UCSD-AML1 (cell line): ENCODE data around the gene CD300A.
"Not testable (repeated sequence)": the region's sequence is repeated elsewhere in the genome, so short reads cannot be mapped to it uniquely, and the experiment has no call there.

Experiments used
- DNase-seq: peaks from one replicate; lab custom pipeline; 2025; ENCODE audit not compliant: unreplicated experiment; lab: John Stamatoyannopoulos, UW

Gene CD300A

DNA sequence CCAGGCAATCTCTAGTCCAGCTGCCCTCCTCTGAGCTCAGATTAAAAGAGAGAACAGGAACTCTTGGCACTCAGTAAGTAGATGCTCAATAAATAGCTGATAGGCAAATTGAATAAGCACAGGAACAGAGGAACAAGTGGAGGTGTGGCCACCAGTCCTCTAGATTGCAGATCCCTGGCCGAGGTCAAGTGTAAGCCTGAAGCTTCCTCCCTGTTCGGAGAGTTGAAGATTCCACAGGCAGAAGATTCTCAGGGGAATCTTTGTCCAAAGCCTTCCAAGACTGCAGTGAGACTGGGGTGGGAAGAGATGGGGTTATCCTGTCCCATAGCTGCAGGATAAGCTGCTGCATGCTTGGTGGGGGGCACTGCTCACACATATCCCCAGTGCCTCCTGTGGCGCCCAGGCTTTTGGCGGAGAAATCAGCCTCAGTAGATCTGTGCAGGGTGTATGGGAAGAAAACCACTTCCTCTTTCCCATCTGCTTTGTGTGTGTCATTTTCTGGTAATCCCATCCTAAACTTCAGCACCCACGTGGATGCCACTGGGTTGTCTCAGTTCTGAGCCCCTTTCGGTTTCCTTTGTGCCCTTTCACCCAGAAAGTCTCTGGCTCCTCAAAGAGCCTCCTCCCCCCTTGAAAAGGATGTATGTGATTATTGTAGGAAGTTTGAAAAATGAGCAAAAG, 12.1 kb downstream of the CD300A start:
- peak; percentile 30 for DNase-seq

DNA sequence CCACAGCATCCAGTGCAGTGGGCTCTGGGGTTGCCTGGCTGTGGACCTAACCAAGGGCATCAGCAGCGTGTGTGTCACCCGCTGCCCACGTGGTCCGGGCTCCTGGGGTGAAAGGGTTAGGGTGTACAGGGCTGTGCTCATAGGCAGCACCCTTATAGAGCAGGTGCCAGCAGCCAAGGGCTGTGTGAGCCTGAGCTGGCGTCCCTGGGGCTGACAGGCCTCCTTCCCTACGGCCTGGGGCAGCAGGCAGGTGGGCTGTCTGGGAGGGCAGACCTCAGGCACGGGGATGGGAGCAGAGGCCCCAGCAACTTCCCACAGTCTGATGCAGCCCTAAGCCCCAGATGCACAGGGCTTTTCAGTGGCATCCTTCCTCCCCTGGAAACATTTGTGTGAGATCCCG, 13.9 kb downstream of the CD300A start:
- DNase-seq, result no peak

DNA sequence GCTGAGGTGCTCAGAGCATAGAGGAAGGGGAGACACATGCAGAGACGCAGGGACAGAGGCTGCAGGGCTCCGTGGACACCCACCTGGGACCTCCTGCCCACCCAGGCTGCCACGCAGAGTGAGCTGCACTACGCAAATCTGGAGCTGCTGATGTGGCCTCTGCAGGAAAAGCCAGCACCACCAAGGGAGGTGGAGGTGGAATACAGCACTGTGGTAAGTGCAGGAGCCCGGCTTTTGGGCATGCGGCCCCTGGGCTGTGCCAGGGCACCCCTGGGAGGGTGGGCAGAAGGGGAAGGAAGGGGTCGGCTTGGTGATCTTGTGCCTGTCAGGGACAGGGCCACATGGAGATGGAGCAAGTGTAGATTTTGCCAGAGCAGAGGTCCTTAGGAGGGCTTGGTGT, 15.2 kb downstream of the CD300A start:
- DNase-seq, result no peak

DNA sequence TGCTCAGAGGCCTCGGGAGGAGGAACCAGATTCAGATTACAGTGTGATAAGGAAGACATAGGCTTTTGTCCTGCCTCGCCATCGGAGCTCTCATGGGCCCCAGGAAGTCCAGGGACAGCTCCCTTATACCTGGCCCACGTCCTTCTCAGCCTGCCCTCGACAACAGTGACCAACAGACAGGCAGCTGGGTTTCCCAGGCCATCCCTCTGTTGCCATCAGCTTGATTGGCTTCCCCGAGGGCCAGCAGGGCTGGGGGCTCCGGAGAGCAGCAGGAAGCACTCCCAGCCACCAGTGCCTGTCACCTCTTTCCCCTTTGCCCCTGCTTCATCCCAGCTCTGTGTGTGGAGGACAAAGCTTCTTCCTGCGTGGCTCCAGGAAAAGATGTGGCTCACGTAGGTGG, 17.6 kb downstream of the CD300A start:
- no peak for DNase-seq

DNA sequence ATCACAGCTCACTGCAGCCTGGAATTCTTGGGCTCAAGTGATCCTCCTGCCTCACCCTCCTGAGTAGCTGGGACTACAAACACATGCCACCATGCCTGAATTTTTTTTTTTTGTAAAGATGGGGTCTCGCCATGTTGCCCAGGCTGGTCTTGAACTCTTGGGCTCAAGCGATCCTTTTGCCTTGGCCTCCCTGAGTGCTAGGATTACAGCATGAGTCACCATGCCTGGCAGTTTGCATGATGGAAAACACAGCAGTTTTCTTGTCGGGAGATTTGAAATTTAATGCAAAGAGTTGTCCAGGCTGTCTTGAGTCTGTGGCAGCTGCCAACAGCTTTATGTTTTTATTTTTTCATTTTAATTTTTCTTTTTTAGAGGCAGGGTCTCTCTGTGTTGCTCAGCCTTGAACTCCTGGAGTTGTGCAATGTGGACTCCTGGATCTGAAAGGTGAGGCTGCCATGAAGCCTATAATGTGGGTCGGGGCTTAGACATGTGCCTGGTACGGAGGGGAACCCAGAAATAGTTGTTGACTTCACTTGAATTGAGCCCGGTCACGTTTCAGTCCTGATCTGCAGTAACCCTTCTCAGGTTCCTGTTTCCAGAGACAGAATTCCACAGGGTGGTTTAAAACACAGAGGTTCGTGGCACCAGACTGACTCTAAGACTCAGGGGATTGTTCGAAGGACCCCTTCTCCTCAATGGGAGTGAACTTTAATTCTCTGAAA, 18.7 kb downstream of the CD300A start:
- no peak for DNase-seq

DNA sequence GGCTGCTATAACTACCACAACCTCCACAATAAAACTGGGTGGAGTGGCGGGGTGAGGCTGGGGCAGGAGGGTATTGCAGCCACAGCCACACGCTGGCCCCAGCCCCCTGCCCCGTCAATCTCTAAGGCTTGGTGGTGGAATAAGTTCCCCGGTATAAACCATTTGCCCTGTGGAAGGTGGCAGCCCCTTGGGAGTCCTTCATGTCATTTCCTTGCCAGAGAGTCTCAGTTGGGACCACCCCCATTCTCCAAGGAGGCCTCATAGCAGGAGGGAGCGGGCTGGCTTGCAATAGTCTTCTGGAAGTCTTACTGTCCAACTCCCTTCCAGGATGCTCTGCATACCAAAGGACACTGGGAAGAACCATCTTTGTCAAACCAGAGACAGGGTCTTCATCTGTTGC, 19.4 kb downstream of the CD300A start:
- DNase-seq, result no peak

DNA sequence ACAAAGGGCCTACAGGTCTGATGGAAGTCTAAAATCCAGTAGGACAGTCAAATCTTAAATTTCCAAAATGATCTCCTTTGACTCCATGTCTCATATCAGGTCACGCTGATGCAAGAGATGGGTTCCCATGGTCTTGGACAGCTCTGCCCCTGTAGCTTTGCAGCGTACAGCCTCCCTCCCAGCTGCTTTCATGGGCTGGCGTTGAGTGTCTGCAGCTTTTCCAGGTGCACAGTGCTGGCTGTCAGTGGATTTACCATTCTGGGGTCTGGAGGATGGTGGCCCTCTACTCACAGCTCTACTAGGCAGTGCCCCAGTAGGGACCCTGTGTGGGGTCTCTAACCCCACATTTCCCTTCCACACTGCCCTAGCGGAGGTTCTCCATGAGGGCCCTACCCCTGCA, 21.8 kb downstream of the CD300A start:
- DNase-seq, result not testable (repeated sequence)

DNA sequence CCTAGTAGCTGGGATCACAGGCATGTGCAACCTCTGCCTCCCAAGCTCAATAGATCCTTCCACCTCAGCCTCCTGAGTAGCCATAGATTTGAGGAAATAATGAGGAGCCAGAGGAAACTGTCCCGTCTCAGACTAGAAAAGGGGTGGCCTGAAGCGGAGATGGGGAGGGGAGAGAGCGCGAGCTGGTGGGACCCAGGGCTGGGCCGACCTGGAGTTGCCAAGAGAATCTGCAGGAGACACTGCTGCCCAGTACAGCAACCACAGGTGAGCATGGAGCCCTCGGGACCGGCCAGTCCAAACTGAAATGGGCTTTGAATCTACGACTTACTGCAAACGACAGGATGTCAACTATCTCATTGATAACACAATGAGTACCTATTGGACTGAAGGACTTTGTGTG, 24.3 kb downstream of the CD300A start:
- no peak for DNase-seq

DNA sequence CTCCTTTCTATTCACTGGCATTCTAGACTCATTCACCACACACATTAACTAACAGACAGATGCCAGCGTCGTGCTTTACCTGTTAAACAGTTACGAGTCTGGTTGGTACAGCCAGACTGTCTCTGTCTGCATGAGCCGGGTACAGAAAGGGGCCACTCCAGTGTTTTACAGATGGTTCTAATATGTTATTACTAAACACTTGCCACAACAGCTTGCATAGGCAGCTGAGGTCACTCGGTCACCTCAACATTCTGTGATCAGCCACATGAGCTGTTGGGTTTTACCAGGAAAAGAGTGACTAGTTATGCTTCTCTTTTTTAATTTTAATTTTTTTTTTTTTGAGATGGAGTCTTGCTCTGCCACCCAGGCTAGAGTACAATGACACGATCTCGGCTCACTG, 25.2 kb downstream of the CD300A start:
- no peak for DNase-seq

DNA sequence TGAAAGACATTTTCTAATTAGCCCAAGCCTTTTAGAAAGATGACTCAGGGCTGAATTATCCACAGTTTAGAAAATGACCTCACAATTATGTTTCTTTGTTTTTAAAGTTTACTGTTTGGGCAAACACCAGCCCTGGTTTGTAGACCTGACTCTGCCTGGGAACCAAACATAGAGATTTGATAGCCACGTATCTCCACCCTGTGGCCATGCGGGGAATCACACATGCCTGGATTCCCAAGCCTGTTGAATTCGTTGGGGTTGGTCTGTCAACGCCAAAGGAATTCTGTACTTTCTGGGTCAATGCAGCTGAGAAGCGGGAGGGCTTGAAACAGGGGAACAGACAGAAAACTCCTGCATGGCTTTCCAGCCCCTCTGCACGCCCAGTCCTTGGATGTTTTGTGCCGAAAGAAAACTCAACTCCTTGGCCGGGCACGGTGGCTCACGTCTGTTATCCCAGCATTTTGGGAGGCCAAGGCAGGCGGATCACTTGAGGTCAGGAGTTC, 26.9 kb downstream of the CD300A start:
- DNase-seq, result peak; percentile 72

DNA sequence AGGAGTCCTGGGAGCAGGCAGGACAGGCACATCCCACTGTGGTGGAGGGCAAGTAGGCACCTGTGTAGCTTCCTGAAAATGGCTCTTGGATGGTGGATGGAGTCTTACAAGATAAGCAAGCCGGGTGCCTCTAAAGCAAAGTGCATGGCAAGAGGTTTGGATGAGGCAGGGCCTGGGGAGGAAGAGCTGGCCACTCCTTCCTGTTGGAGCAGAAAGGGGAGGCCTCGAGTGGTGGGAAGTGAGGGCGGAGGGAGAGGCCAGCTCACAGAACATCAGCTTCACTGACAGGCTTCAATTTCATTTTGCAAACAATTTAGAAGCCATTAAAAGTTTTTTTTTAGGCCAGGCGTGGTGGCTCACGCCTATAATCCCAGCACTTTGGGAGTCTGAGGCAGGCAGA, 31.0 kb downstream of the CD300A start:
- DNase-seq, result peak; percentile 38

DNA sequence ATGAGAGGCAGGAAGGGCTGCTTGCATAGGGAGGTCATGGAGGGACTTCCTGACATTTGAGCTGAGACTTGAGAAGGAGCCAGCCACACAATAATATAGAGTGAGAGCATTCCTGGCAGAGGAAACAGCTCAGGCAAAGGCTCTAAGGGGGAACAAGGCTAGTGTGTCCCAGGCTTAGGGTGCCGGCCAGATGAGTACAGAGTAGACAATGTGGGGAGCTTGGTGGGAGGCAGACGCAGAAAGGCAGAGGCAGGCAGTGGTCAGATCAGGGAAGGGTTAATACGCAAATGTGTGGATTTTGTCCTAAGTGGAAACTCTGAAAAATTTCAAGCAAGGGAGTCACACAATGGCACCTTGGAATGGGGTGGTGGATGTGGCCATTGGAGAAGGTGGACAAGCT, 33.6 kb downstream of the CD300A start:
- no peak for DNase-seq

DNA sequence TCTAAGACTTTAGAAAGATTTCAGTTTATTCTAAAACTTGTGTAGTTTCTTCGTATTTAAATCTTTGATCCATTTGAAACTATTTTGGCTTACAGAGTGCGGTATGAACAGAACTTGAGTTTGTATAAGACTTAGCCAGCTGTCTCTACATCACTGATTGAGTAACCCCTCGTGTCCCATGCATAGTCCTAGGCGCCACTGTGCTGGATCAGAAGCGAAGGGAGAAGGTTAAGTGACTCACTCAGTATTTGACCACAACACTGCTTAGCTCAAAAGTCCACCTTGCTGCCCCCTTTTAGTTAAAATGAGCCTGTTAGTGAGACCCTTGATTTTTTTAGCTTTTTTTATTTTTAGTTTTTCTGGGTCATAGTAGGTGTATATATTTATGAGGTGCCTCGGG, 36.4 kb downstream of the CD300A start:
- DNase-seq, result no peak

DNA sequence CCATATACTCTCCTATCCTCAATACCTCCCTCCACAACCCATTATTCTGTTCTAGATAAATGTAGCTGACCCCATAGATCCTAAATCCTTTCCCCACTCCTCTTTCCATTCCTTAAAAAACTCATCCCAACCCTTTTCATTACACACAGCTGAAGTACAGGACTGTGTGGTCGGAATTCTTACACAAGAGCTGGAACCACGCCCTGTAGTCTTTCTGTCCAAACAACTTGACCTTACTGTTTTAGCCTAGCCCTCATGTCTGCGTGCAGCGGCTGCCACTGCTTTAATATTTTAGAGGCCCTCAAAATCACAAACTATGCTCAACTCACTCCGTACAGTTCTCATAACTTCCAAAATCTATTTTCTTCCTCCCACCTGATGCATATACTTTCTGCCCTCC, 37.5 kb downstream of the CD300A start:
- not testable (repeated sequence) for DNase-seq

DNA sequence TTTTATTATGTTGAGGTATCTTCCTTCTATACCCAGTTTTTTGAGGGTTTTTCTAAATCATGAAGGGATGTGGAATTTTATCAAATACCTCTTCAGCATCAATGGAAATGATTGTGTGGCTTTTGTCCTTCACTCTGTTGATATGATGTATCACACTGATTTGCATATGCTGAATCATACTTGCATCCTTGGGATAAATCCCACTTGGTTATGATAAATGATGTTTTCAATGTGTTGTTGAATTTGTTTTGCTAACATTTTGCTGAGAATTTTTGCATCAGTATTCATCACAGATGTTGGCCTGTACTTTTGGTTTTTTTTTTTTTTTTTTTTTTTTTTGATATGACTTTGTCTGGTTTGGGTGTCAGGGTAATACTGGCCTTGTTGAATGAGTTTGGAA, 41.7 kb downstream of the CD300A start:
- no peak for DNase-seq

DNA sequence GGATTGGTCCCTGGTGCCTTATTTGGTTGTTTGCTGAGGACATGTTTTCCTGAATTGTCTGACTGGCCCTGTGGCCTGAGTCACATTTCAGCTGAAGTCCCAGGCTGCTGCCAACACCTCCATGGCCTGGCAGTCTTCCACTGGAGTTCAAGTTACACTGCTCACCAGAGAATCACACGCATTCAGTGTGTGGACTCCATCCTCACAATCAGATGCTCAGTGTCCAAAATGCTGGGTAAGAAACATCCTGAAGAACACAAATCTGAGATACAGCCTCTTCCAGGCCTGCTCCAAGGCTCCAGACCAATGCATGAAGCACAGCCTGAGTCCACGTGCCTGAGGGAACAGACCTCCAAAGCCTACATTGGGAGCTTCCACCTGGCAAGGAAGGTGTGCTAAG, 45.6 kb downstream of the CD300A start:
- DNase-seq, result no peak

DNA sequence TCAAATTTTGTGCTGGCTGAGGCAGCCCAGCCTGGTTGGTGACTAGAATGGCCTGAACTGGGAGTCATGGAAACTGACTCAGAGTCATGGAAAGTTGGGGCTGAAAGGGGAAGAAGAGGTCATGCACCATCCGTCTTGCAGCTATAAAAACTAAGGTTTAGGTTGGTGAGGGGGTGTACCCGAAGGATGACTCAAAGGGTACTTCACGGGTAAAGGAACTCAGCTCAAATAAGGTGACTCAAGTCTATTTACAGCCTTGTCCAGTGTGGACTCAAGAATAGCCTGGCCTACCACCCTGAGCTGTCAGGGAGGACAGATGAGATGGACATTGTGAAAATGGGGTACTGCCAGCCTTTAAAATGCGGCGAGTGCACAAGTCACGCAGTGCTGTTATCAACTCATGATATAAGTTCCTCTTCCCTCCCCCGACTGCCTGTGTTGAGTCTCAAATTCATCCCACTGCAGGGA, 46.2 kb downstream of the CD300A start:
- DNase-seq, result peak; percentile 56

DNA sequence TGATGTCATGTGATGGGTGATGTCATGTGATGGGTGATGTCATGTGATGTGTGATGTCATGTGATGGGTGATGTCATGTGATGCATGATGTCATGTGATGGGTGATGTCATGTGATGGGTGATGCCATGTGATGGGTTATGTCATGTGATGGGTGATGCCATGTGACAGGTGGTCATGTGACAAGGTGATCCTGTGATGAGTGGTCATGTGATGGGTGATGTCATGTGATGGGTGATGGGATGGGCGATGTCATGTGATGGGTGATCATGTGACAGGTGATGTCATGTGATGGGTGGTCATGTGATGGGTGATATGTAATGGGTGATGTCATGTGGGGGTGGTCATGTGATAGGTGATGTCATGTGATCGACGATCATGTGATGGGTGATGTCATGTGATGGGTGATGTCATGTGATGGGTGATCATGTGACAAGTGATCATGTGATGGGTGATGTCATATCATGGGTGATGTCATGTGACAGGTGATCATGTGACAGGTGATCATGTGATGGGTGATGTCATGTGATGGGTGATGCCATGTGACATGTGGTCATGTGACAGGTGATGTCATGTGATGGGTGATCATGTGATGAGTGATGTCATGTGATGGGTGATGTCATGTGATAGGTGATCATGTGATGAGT, 47.7 kb downstream of the CD300A start:
- DNase-seq, result no peak

DNA sequence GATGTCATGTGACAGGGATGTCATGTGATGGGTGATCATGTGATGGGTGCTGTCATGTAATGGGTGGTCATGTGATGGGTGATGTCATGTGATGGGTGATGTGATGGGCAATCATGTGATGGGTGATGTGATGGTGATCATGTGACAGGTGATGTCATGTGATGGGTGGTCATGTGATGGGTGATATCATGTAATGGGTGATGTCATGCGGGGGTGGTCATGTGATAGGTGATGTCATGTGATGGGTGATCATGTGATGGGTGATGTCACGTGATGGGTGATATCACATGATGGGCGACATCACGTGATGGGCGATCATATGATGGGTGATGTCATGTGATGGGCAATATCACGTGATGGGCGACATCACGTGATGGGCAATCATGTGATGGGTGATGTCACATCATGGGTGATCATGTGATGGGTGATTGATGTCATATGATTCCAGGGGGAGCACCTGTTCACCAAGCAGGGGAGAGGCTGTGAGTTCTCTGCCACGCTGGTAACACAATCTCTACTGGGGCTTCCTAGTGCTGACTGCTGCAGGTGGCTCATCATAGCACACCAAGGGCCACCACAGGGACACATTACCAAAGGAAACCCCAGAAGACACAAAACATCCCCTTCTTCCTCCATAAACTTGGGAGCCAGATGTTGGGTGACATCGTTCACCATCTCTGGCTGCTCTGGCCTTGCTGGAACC, 48.3 kb downstream of the CD300A start:
- no peak for DNase-seq

DNA sequence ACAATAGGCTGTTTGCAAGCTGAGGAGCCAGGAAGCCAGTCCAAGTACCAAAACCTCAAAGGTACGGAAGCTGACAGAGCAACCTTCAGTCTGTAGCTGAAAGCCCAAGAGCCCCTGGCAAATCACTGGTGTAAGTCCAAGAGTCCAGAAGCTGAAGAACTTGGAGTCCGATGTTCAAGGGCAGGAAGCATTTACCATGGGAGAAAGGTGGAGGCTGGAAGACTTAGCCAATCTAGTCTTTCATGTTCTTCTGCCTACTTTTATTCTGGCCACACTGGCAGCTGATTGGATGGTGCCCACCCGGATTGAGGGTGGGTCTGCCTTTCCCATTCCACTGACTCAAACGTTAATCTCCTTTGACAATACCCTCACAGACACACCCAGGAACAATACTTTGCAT, 49.5 kb downstream of the CD300A start:
- no peak for DNase-seq

DNA sequence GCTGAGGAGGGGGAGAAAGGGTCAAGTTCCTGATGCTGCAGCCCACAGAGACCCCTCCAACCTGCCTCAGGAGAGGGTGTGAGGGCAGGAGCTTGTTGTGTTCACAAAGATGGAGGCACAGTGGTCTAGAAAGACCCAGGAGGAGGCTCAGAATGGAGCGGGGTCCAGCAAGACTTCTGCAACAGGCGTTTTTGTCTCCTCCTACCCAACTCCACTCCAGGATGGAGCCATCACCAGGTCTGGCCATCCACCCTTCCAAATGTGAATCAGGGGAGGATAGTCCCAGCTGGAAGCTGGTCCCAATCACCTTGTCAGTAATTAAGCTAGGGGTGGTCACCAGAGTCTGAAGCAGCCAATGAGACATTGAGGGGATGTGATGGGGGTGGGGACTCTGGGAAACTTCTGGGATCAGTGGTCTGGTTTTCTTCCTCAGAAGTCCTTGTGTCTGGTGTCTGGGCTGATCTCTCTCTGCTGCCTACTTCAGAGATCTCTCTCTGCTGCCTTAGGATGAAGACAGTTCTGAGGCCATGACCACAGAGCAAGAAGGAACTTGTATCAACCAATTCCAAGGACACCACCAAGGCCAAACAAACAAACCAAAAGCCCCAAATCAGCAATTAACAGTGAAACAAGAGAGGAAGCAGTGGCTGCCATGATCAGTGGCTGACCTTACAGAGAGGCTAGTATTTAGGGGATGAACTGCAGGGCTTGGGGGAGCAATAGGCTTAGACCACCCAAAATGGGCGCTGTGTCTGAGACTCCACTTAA, 50.3 kb downstream of the CD300A start:
- DNase-seq, result no peak
